Large intestine (tissue), 3 donors: ENCODE results near the gene CKMT2. TPM values are rescaled to one million over a fixed set of nuclear protein-coding genes. Genes with fewer than 3 reads are reported as not detected.
"Not testable (repeated sequence)": the region's sequence is repeated elsewhere in the genome, so short reads cannot be mapped to it uniquely, and the experiment has no call there.

Experiments used
- DNase-seq, 2 donors: peaks; one replicate each; pipeline versions ENCODE4 v3.0.0 to v3.0.0-alpha.2; 2013
- H3K27ac ChIP-seq: one replicate; pipeline ENCODE4 v1.5.1; 2013; ENCODE audit warnings: low read length
- H3K27me3 ChIP-seq: 2 replicates; pipeline ENCODE4 v1.6.1; 2013; ENCODE audit warnings: low read length; ENCODE audit not compliant: control insufficient read depth, insufficient read depth
- H3K36me3 ChIP-seq: 2 replicates; pipeline ENCODE4 v1.6.1; 2013; ENCODE audit warnings: low read length; ENCODE audit not compliant: control insufficient read depth, insufficient read depth
- H3K4me1 ChIP-seq: one replicate; pipeline ENCODE4 v1.6.1; 2013; ENCODE audit warnings: low read length; ENCODE audit not compliant: control insufficient read depth, insufficient read depth
- H3K4me3 ChIP-seq: one replicate; pipeline ENCODE4 v1.5.1; 2013; ENCODE audit warnings: low read length
- H3K9me3 ChIP-seq: one replicate; pipeline ENCODE4 v1.6.1; 2013; ENCODE audit warnings: mild to moderate bottlenecking, low read depth, low read length, moderate library complexity; ENCODE audit not compliant: control insufficient read depth
- WGBS: methylation state at CpG from one replicate; pipeline ENCODE4 v1.1.5; 2013; ENCODE audit warnings: low lambda C conversion rate; ENCODE audit not compliant: insufficient coverage; 5-methylcytosine and 5-hydroxymethylcytosine counted together
- polyA plus RNA-seq: library from polyadenylated mRNA; unstranded; fragments of 120-200 nt; gene quantifications from one replicate; pipeline ENCODE4 v1.2.1, GENCODE V29; 2013

The CKMT2 gene
- polyA plus RNA-seq, 1 donor = 2.7 TPM

DNA sequence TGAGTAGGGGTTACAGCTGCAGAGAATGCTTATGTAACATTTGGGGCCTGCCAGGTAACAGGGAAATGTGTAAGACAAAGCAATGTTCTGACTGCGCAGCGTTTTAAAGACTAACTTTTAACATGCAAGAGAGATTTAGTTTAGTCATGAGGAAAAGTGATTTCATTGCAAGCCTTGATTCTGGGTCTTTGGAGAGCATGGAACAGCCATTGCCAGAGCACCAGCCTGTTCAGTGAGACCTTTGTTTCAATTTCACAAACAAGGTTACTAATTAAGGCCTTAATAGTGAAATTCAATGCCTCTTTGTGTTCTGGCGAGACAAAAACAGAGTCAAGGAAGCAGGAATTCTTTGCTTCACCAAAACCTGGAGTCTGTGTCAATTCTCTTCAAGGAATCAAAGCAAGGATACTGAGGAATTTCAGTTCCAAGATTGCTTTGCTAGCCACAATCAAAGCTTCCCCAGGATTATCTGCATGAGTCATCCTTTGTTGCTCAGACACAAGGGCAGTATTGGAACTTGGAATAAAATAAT, 14.4 kb downstream of the CKMT2 start:
- no peak overlapping the region for H3K27ac ChIP-seq
- H3K36me3 ChIP-seq = peaks cover 4% of the 10 kb centered on the region
- H3K9me3 ChIP-seq = no peaks in the 10 kb centered on the region
- 50% methylated on average over 2 of the region's 3 CpGs for WGBS
- no peaks in the 10 kb centered on the region for H3K27me3 ChIP-seq
- no peak overlapping the region for H3K4me3 ChIP-seq
- peaks cover 5% of the 10 kb centered on the region for H3K4me1 ChIP-seq
- DNase-seq = no peak

GRCh38 chr5:81249240-81249639, 16.1 kb downstream of the CKMT2 start:
- DNase-seq = no peak
- H3K27me3 ChIP-seq = no peaks in the 10 kb centered on the region
- no peak overlapping the region for H3K4me3 ChIP-seq
- H3K4me1 ChIP-seq = peaks cover 5% of the 10 kb centered on the region
- no peaks in the 10 kb centered on the region for H3K9me3 ChIP-seq
- no peak overlapping the region for H3K27ac ChIP-seq
- 80% methylated on average over 3 of the region's 4 CpGs for WGBS
- peaks cover 2% of the 10 kb centered on the region for H3K36me3 ChIP-seq

GRCh38 chr5:81250004-81250403, 16.9 kb downstream of the CKMT2 start:
- peaks cover 2% of the 10 kb centered on the region for H3K9me3 ChIP-seq
- no peak overlapping the region for H3K27ac ChIP-seq
- H3K4me1 ChIP-seq = peaks cover 5% of the 10 kb centered on the region
- H3K36me3 ChIP-seq = peaks cover 6% of the 10 kb centered on the region
- no peak overlapping the region for H3K4me3 ChIP-seq
- no peaks in the 10 kb centered on the region for H3K27me3 ChIP-seq
- 80% methylated on average over 1 of the region's 1 CpG for WGBS
- no peak for DNase-seq

- Histone ChIP-seq H3K36me3 (peaks cover 6% of the 10 kb centered on the region), H3K27ac (no peak overlapping the region), H3K27me3 (no peaks in the 10 kb centered on the region), H3K4me1 (no peaks in the 10 kb centered on the region), H3K4me3 (no peak overlapping the region), H3K9me3 (peaks cover 2% of the 10 kb centered on the region)
- no peak for DNase-seq
- WGBS = 100% methylated on average over 1 of the region's 5 CpGs
These were observed 18.8 kb downstream of the CKMT2 start for GRCh38 chr5:81251922-81252321.

DNA sequence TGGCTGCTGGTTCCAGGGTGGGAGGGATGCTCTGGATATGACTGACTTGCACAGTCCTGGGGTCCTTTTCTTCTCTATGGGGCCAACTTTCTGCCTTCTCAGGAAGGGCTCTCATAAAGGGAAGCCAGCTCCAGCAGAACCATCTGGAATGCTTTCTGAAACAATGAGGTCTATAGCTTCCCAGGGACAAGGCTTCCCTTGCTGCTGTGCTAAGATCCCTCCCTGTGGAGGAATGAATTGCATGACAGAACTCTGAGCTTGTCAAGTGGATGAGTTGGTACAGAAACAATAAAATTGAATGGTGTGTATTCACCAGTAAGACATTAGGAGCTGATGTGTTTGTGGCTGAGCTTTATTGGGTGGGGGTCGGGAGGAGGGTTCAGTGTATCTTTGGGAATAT, 19.8 kb downstream of the CKMT2 start:
- Histone ChIP-seq H3K27me3 (no peaks in the 10 kb centered on the region), H3K36me3 (peaks cover 6% of the 10 kb centered on the region), H3K4me3 (no peak overlapping the region), H3K27ac (no peak overlapping the region), H3K4me1 (no peaks in the 10 kb centered on the region), H3K9me3 (peaks cover 2% of the 10 kb centered on the region)
- WGBS = no CpG with 5 or more reads among the region's 1 CpG
- no peak for DNase-seq

- WGBS = 100% methylated on average over 1 of the region's 4 CpGs
- peaks cover 6% of the 10 kb centered on the region for H3K36me3 ChIP-seq
- H3K27ac ChIP-seq = no peak overlapping the region
- peaks cover 2% of the 10 kb centered on the region for H3K9me3 ChIP-seq
- DNase-seq = no peak
- H3K4me3 ChIP-seq = no peak overlapping the region
- H3K4me1 ChIP-seq = no peaks in the 10 kb centered on the region
- H3K27me3 ChIP-seq = no peaks in the 10 kb centered on the region
These were observed 20.8 kb downstream of the CKMT2 start for GRCh38 chr5:81253875-81254274.

DNA sequence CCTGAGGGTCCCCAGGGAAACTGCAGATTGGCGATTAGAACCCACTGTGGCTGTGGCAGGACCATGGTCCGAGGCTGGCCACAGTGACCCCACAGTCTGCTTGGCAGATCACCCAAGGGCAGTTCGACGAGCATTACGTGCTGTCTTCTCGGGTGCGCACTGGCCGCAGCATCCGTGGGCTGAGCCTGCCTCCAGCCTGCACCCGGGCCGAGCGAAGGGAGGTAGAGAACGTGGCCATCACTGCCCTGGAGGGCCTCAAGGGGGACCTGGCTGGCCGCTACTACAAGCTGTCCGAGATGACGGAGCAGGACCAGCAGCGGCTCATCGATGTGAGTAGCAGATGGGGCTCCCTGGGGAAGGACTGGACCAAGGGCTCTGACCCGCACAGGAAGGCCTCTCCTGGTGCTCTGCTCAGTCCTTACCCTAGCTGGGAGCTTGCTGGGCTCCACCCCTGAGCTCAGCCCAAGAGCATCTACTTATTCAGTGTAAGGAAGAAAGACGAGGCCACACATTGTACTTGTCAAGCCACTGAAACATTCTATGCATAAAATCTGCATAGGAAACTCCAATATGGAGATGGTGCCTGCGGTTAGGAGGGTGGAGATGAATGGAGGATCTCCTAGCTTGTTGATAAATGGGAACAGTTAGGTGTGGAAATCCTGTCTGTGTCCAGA, 21.9 kb downstream of the CKMT2 start:
- WGBS = no CpG with 5 or more reads among the region's 21 CpGs
- peaks cover 2% of the 10 kb centered on the region for H3K9me3 ChIP-seq
- peaks cover 6% of the 10 kb centered on the region for H3K36me3 ChIP-seq
- no peaks in the 10 kb centered on the region for H3K27me3 ChIP-seq
- no peak overlapping the region for H3K27ac ChIP-seq
- no peaks in the 10 kb centered on the region for H3K4me1 ChIP-seq
- H3K4me3 ChIP-seq = no peak overlapping the region
- no peak for DNase-seq

DNA sequence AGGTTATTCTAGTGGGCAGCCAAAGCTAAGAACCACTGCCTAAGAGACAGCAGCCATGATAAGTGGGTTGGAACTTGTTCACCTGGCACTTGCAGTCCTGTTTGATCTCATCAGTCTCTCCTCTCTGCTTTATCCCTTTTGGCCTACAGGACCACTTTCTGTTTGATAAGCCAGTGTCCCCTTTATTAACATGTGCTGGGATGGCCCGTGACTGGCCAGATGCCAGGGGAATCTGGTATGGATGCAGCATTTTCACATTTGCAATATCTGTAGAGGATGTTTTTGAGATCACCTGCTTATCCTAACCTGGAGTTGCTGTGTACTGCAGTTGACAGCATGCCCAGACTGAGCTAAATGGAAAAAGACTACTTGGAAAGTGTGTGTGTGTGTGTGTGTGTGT, 23.6 kb downstream of the CKMT2 start:
- Histone ChIP-seq H3K4me3 (no peak overlapping the region), H3K9me3 (peaks cover 2% of the 10 kb centered on the region), H3K4me1 (no peaks in the 10 kb centered on the region), H3K36me3 (peaks cover 6% of the 10 kb centered on the region), H3K27ac (no peak overlapping the region), H3K27me3 (no peaks in the 10 kb centered on the region)
- WGBS = no CpG with 5 or more reads among the region's 1 CpG
- DNase-seq = no peak

GRCh38 chr5:81262796-81263195, 29.7 kb downstream of the CKMT2 start:
- H3K36me3 ChIP-seq, H3K27ac ChIP-seq, H3K4me1 ChIP-seq, H3K9me3 ChIP-seq, H3K27me3 ChIP-seq, H3K4me3 ChIP-seq, DNase-seq: not testable (repeated sequence)
- WGBS = no CpG with 5 or more reads among the region's 1 CpG

- Histone ChIP-seq H3K9me3 (no peaks in the 10 kb centered on the region), H3K4me3 (no peak overlapping the region), H3K27ac (no peak overlapping the region), H3K27me3 (no peaks in the 10 kb centered on the region), H3K4me1 (no peaks in the 10 kb centered on the region), H3K36me3 (no peaks in the 10 kb centered on the region)
- DNase-seq = no peak
These were observed 32.0 kb downstream of the CKMT2 start for GRCh38 chr5:81265101-81265500.

DNA sequence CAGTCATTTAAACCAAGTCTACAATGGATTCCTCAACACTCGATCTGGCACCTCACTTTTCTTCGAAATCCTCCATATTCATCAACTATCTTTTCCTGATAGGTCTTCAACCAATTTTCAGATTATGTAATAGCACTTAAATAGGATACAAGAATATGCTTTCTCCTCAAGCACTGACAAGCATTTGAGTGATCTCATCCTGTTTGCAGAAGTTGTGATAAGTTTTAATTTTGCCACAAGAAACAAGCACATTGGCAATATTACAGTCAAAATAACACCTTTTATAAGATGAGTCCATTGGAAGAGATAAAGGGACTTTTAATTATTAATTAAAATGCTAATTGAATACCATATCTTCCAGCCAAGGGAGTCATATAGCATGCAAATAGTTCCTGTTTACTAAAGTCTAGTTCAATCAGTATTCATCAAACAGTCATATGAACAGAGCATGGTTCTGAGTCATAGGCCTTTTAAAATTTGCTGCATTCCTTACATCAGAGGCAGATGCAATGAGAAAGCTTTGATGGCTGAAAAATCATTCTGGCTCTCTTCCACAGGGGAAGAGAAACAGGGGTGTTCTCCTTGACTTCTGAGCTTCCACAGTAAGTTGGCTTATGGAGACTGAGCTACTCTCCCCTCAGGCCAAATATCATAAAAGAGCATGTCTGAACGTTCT, 35.5 kb downstream of the CKMT2 start:
- Histone ChIP-seq H3K4me3 (no peak overlapping the region), H3K9me3 (peaks cover 9% of the 10 kb centered on the region), H3K4me1 (no peaks in the 10 kb centered on the region), H3K27ac (no peak overlapping the region), H3K36me3 (no peaks in the 10 kb centered on the region), H3K27me3 (no peaks in the 10 kb centered on the region)
- no CpG with 5 or more reads among the region's 3 CpGs for WGBS
- peak in 1 of 2 donors; percentile 20 for DNase-seq
